ENCODE data around the gene RNF180. TPM values are rescaled to one million over a fixed set of nuclear protein-coding genes. Genes with fewer than 3 reads are reported as not detected.

Gene RNF180
- total and polyA plus RNA-seq, 10 of the 15 experiments (the other 5 are each of a cell fraction or from before 2014, with no cell fraction given) = 0.16 to 1.2 (median 0.73) TPM

DNA sequence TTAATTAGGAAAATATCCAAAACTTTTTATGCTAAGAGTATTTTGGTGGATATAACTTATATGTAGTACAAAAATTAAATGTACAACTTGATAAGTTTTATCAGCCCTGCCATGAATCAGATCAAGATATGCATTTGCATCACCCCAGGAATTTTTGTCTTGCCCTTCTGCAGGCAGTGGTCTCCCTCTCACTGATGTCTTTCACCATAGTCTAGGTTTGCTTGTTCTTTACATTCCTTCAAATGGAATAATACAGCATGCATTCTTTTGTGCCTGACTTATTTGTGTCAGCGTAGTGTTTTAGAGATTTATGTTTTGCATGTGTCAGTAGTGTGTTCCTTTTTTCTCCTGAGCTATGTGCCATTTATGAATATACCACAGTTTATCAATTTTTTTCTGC lies 36.4 kb downstream of the RNF180 start:
- in situ Hi-C loops (cut with MboI) = no loop called here
- no peaks in the 10 kb centered on the region for H3K9me3 ChIP-seq (replicated peaks; ENCODE audit: control insufficient read depth, insufficient read depth, low read length)
- SMC1A ChIA-PET (ENCODE audit: uncharacterized antibody, unreplicated experiment) = interaction anchor here (0.7 to 2.0 kb wide), 3 partner anchors 19 to 44 kb away, joined by 3 to 7 read pairs (median 4); no protein-coding TSS in a partner anchor

More for the DNA sequence above, 36.4 kb downstream of the RNF180 start:
- Histone ChIP-seq H3K4me1 (ENCODE audit: control insufficient read depth, insufficient read depth, low read length) (no peaks in the 10 kb centered on the region), H3K4me2 (ENCODE audit: control insufficient read depth, insufficient read depth) (no peak overlapping the region), H3K79me2 (ENCODE audit: control insufficient read depth, insufficient read depth, low read length) (no peaks in the 10 kb centered on the region), H3K27me3 (replicated peaks in 1 of 2; ENCODE audit: control insufficient read depth in 2 of 2, insufficient read depth in 2 of 2, low read length in 1 of 2) (no peaks in the 10 kb centered on the region), H4K20me1 (ENCODE audit: control insufficient read depth, insufficient read depth) (no peaks in the 10 kb centered on the region), H3K9ac (ENCODE audit: control insufficient read depth, insufficient read depth, low read length) (no peak overlapping the region), H3K36me3 (ENCODE audit: control insufficient read depth in 2 of 2, insufficient read depth in 2 of 2, low read length in 1 of 2) (no peaks in the 10 kb centered on the region), H3K4me3 (no peak overlapping the region), H3K27ac (ENCODE audit: control insufficient read depth, insufficient read depth) (no peak overlapping the region), H2AFZ (ENCODE audit: control insufficient read depth, low read depth, low read length) (no peak overlapping the region)
- ChIA-PET RAD21 (ENCODE audit: unreplicated experiment) (interaction anchor here (0.7 to 1.1 kb wide), 2 partner anchors 12 to 54 kb away, joined by 3 to 4 read pairs; no protein-coding TSS in a partner anchor), POLR2A (no interaction called here), CTCF (interaction anchor here (1.0 to 1.4 kb wide), 2 partner anchors 22 to 54 kb away, joined by 3 to 4 read pairs; no protein-coding TSS in a partner anchor)
- intact Hi-C loops (cut with micrococcal nuclease; ENCODE audit: unreplicated experiment) = no loop called here
- ATAC-seq (no peak), FAIRE-seq (no peak), DNase-seq (ENCODE audit: low read depth, low spot score) (no peak)
- TF ChIP-seq NBN (IDR thresholded peaks at IDR 0.05) (no peak), RB1 (IDR thresholded peaks at IDR 0.05; ENCODE audit: borderline replicate concordance) (no peak), CREB1 (IDR thresholded peaks at IDR 0.05; ENCODE audit: low read depth) (no peak), REST (IDR thresholded peaks at IDR 0.05; ENCODE audit: low read depth, low read length) (no peak), RUNX3 (IDR thresholded peaks at IDR 0.05; ENCODE audit: low read length) (no peak), JUNB (IDR thresholded peaks at IDR 0.05) (no peak), ZSCAN29 (IDR thresholded peaks at IDR 0.05) (no peak), MTA2 (IDR thresholded peaks at IDR 0.05; ENCODE audit: low read depth) (no peak), NRF1 (conservative IDR thresholded peaks at IDR 0.05; ENCODE audit: low read depth, low read length) (no peak), ATF3 (IDR thresholded peaks at IDR 0.05; ENCODE audit: borderline replicate concordance, extremely low read depth, low read depth, low read length) (no peak), ZNF274 (IDR thresholded peaks at IDR 0.05; ENCODE audit: insufficient read depth, insufficient read length) (no peak), SUPT20H (IDR thresholded peaks at IDR 0.05; ENCODE audit: borderline replicate concordance, control insufficient read depth, low read depth, low read length) (no peak), CHD1 (IDR thresholded peaks at IDR 0.05; ENCODE audit: low read depth, low read length) (no peak), NFYB (IDR thresholded peaks at IDR 0.05; ENCODE audit: insufficient read depth, low read depth, low read length) (no peak), SMAD5 (IDR thresholded peaks at IDR 0.05; ENCODE audit: low read depth) (no peak), MYB (IDR thresholded peaks at IDR 0.05; ENCODE audit: borderline replicate concordance, low read depth, low read length) (no peak)
- no TSS peak for BruUV-seq (replicated peaks)
- 0% methylated on average over 1 of the region's 1 CpG for WGBS (ENCODE audit: insufficient coverage, insufficient replicate concordance, low lambda C conversion rate, missing lambda C conversion rate)
